HUES48 (cell line): ENCODE data around the gene KLF1.
A peak's percentile ranks its signal among the peaks of the same experiment; 100 is the strongest.

Experiments used
- H3K27ac ChIP-seq: one replicate; pipeline ENCODE4 v1.7.0; 2013; ENCODE audit warnings: low read depth, low read length, inconsistent platforms
- H3K27me3 ChIP-seq: 2 replicates; pipeline ENCODE4 v1.6.1; 2013; ENCODE audit warnings: mild to moderate bottlenecking, low read length; ENCODE audit not compliant: control insufficient read depth, insufficient read depth
- H3K36me3 ChIP-seq: 2 replicates; pipeline ENCODE4 v1.6.1; 2013; ENCODE audit warnings: low read length; ENCODE audit not compliant: control insufficient read depth, insufficient read depth
- H3K4me1 ChIP-seq: 2 replicates; pipeline ENCODE4 v1.6.1; 2013; ENCODE audit warnings: mild to moderate bottlenecking, low read length; ENCODE audit not compliant: control insufficient read depth, insufficient read depth
- H3K4me3 ChIP-seq: 2 replicates; pipeline ENCODE4 v1.5.1; 2013; ENCODE audit warnings: mild to moderate bottlenecking, low read depth, low read length
- H3K9ac ChIP-seq: 2 replicates; pipeline ENCODE4 v1.6.1; 2013; ENCODE audit warnings: mild to moderate bottlenecking, low read depth, low read length, moderate library complexity
- H3K9me3 ChIP-seq: 2 replicates; pipeline ENCODE4 v1.6.1; 2013; ENCODE audit warnings: low read length; ENCODE audit not compliant: control insufficient read depth, insufficient read depth

The KLF1 gene

GRCh38 chr19:12843328-12843727 is 43.7 kb downstream of the KLF1 start:
- Histone ChIP-seq H3K27ac (no peak overlapping the region), H3K4me3 (no peak overlapping the region), H3K4me1 (peaks cover 15% of the 10 kb centered on the region; the same call in 1 of the 2 replicates), H3K9me3 (no peaks in the 10 kb centered on the region), H3K9ac (no peak overlapping the region), H3K36me3 (peaks cover 9% of the 10 kb centered on the region), H3K27me3 (peaks cover 6% of the 10 kb centered on the region; the same call in 1 of the 2 replicates)

DNA sequence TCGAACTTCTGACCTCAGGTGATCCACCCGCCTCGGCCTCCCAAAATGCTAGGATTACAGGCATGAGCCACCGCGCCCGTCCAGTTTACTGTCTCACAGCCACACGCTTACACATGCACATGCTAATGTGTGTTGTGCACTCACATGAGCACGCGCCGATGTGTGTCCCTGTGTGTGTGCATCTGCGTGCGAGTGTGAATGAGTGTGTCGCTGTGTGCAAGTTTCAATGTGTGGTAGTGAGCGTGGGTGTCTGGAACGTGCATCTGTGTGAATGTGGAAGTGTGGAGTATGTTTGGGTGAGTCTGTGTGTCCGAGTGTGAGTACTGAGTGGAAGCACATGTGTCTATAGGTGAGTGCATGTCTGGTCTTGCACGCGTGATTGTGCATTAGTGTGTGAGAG is 44.5 kb downstream of the KLF1 start:
- Histone ChIP-seq H3K4me1 (peaks cover 13% of the 10 kb centered on the region; the same call in 1 of the 2 replicates), H3K9me3 (no peaks in the 10 kb centered on the region), H3K4me3 (no peak overlapping the region), H3K27ac (no peak overlapping the region), H3K36me3 (peaks cover 9% of the 10 kb centered on the region), H3K9ac (no peak overlapping the region), H3K27me3 (peaks cover 6% of the 10 kb centered on the region; the same call in 1 of the 2 replicates)

GRCh38 chr19:12841094-12841493 is 45.9 kb downstream of the KLF1 start:
- peak overlapping the region; percentile 58 for H3K4me3 ChIP-seq
- no peak overlapping the region for H3K9ac ChIP-seq

GRCh38 chr19:12840091-12841079 is 46.6 kb downstream of the KLF1 start:
- H3K27me3 ChIP-seq = peaks cover 8% of the 10 kb centered on the region
- H3K9me3 ChIP-seq = no peaks in the 10 kb centered on the region
- H3K27ac ChIP-seq = peak overlapping the region; percentile 91
- H3K36me3 ChIP-seq = peaks cover 9% of the 10 kb centered on the region
- H3K4me1 ChIP-seq = peaks cover 13% of the 10 kb centered on the region; the same call in 1 of the 2 replicates
- H3K4me3 ChIP-seq = peak overlapping the region; percentile 58
- no peak overlapping the region for H3K9ac ChIP-seq

More at GRCh38 chr19:12841094-12841493, 45.9 kb downstream of the KLF1 start:
- peaks cover 9% of the 10 kb centered on the region for H3K36me3 ChIP-seq
- H3K9me3 ChIP-seq = no peaks in the 10 kb centered on the region
- H3K27me3 ChIP-seq = peaks cover 6% of the 10 kb centered on the region; the same call in 1 of the 2 replicates
- peak overlapping the region; percentile 91 for H3K27ac ChIP-seq
- H3K4me1 ChIP-seq = peaks cover 13% of the 10 kb centered on the region; the same call in 1 of the 2 replicates

- Histone ChIP-seq H3K36me3 (peaks cover 7% of the 10 kb centered on the region), H3K9ac (no peak overlapping the region), H3K4me1 (peaks cover 13% of the 10 kb centered on the region; the same call in 1 of the 2 replicates), H3K9me3 (no peaks in the 10 kb centered on the region), H3K27me3 (peaks cover 20% of the 10 kb centered on the region), H3K27ac (no peak overlapping the region), H3K4me3 (peak overlapping the region; percentile 77)
These were observed 47.9 kb downstream of the KLF1 start for GRCh38 chr19:12838886-12839756.

GRCh38 chr19:12838182-12838885 is 48.7 kb downstream of the KLF1 start, which contains the start of gene MAST1:
Gene MAST1, plus strand, starts transcription at chr19:12838515. Its CDS starts 58 bp downstream, at chr19:12838573.
- peaks cover 5% of the 10 kb centered on the region; the same call in 1 of the 2 replicates for H3K36me3 ChIP-seq
- H3K27me3 ChIP-seq = peaks cover 20% of the 10 kb centered on the region
- no peak within 1 kb of the TSS for H3K9ac ChIP-seq
- H3K9me3 ChIP-seq = no peaks in the 10 kb centered on the region
- H3K4me1 ChIP-seq = peaks cover 14% of the 10 kb centered on the region
- H3K4me3 ChIP-seq = peak within 1 kb of the TSS; percentile 77
- H3K27ac ChIP-seq = peak within 1 kb of the TSS; percentile 57

GRCh38 chr19:12837225-12837624 is 49.8 kb downstream of the KLF1 start:
- no peak overlapping the region for H3K4me3 ChIP-seq
- no peak overlapping the region for H3K9ac ChIP-seq
- H3K36me3 ChIP-seq = no peaks in the 10 kb centered on the region
- no peaks in the 10 kb centered on the region for H3K9me3 ChIP-seq
- H3K4me1 ChIP-seq = peaks cover 18% of the 10 kb centered on the region
- H3K27ac ChIP-seq = no peak overlapping the region
- H3K27me3 ChIP-seq = peaks cover 20% of the 10 kb centered on the region

DNA sequence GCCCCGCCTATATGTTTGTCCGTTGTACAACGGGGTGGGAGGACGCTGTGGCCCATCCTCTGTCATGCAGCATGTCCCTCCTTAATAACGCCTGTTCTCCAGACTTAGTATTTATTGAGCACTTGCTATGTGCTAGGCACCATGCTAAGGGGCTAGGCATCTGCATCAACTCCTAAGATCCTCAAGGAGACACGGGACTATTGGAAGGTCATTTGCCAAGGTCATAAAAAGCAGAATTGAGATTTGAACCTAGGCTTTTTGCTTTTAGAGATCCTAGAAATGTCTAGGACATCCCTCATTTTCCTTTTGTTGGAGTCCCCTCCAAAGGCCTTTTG is 50.5 kb downstream of the KLF1 start:
- Histone ChIP-seq H3K4me3 (peak overlapping the region; percentile 18; the same call in 1 of the 2 replicates), H3K27me3 (peaks cover 25% of the 10 kb centered on the region), H3K36me3 (no peaks in the 10 kb centered on the region), H3K9ac (no peak overlapping the region), H3K27ac (no peak overlapping the region), H3K4me1 (peaks cover 18% of the 10 kb centered on the region), H3K9me3 (no peaks in the 10 kb centered on the region)

GRCh38 chr19:12834976-12835757 is 51.8 kb downstream of the KLF1 start:
- H3K9me3 ChIP-seq = no peaks in the 10 kb centered on the region
- H3K27ac ChIP-seq = no peak overlapping the region
- no peak overlapping the region for H3K9ac ChIP-seq
- H3K36me3 ChIP-seq = no peaks in the 10 kb centered on the region
- peak overlapping the region; percentile 71; the same call in 1 of the 2 replicates for H3K4me3 ChIP-seq
- peaks cover 16% of the 10 kb centered on the region for H3K4me1 ChIP-seq
- peaks cover 27% of the 10 kb centered on the region for H3K27me3 ChIP-seq
